NK-92 treated with Interleukin-12 subunit alpha and Interleukin-12 subunit beta, amount 100 ng/mL, for 24 hours (cell line): ENCODE results near the gene MYO1H.

ENCODE experiments used
- DNase-seq: peaks from one replicate; lab custom pipeline; 2025; lab: John Stamatoyannopoulos, UW

MYO1H gene

GRCh38 chr12:109493090-109493489, 145.4 kb downstream of the MYO1H start:
- no peak for DNase-seq

DNA sequence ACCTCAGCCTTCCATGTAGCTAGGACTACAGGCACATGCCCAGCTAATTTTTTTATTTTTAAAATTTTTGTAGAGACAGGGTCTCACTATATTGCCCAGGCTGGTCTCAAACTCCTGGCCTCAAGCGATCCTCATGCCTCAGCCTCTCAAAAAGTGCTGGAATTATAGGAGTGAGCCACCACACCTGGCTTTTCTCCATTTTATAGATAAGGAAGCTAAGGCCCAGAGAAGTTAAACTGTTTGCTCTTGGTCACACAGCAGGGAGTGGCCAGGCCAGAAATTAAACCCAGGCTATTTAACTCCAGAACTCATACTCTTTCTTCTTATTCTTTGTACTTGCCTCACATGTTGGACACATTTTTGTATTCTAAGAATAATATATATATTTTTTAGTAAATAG, 146.2 kb downstream of the MYO1H start:
- no peak for DNase-seq

GRCh38 chr12:109494348-109494881, 146.7 kb downstream of the MYO1H start:
- DNase-seq, result no peak

DNA sequence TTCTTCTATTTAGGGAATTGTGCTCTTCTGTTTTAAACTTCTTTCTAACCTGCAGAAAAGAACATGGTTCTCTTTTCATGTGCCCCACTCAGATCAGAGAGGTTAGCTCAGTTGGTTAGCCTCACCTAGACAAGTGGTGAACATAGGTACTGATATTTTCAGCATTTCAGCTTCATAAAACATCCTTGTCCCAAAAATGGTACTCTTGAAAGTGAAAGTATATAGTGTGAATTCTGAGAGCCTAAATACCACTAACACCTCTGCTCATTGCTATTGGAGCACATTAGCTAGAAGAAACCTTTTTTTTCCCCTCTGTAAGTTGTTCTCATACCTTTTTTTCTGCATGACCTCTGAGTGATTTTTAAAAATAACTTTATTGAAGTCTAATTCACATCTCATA, 147.3 kb downstream of the MYO1H start:
- no peak for DNase-seq

- DNase-seq, result no peak
These were observed 148.6 kb downstream of the MYO1H start for GRCh38 chr12:109496306-109496705.

DNA sequence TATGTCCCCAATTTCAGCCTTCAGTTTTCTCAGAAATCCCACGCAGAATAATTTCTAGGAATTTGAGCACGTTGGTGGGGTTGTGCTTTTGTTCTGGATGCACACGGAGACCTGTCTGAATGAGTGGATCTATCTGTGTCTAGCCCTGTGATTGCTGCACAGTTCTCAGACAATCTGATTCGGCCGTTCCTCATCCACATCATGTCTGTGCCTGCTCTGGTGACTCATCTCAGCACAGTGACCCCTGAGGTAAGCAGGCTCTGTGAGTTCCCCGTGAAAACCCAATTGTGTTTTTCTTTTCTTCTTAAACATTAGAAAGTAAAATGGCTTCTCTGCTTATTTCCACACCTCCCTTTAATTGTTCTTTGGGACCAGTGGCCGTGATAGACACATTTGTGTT, 150.0 kb downstream of the MYO1H start:
- no peak for DNase-seq
